PC-3 (cell line): ENCODE data around the gene TAX1BP3. TPM values are rescaled to one million over a fixed set of nuclear protein-coding genes. Genes with fewer than 3 reads are reported as not detected.

ENCODE experiments used
- ATAC-seq: fragments of 200-7000 bp; cut with Tn5 transposase; 2 replicates; pipeline ENCODE4 v1.9.1; 2020; ENCODE audit warnings: mild to moderate bottlenecking, moderate library complexity
- BruUV-seq: library from RNA; stranded (reverse); fragments of 400-500 nt; replicated peaks from 2 replicates; lab custom pipeline; 2021; lab: Mats Ljungman, UMichigan
- CTCF ChIA-PET: fragments of 300-600 bp; sonication (Branson Sonifier 250); formaldehyde crosslinking; loops from one replicate; lab custom pipeline; 2022; ENCODE audit warnings: antibody characterized with exemption; lab: Charles Lee
- POLR2A ChIA-PET: fragments of 300-600 bp; sonication (Branson Sonifier 250); formaldehyde crosslinking; loops from one replicate; lab custom pipeline; 2022; ENCODE audit warnings: antibody characterized with exemption; ENCODE audit not compliant: unreplicated experiment; lab: Charles Lee
- DNase-seq: peaks from one replicate; pipeline ENCODE4 v3.0.0-alpha.2; 2015
- H2AFZ ChIP-seq: fragments of 300-600 bp; sonication (generic); 2 replicates; pipeline ENCODE4 v1.6.0; 2016; ENCODE audit warnings: antibody characterized with exemption, low read length
- H3F3A ChIP-seq: fragments of 300-600 bp; sonication (generic); one replicate; pipeline ENCODE4 v1.6.0; 2017; ENCODE audit warnings: antibody characterized with exemption, low read length, control low read depth, mild to moderate bottlenecking; ENCODE audit not compliant: unreplicated experiment
- H3K27ac ChIP-seq: fragments of 300-600 bp; sonication (generic); 2 replicates; pipeline ENCODE4 v1.5.1; 2016; ENCODE audit warnings: mild to moderate bottlenecking, low read length
- H3K27me3 ChIP-seq: fragments of 300-600 bp; sonication (generic); 2 replicates; pipeline ENCODE4 v1.6.1; 2016; ENCODE audit warnings: low read length, mixed read lengths
- H3K36me3 ChIP-seq: fragments of 300-600 bp; sonication (generic); 2 replicates; pipeline ENCODE4 v1.6.1; 2016; ENCODE audit warnings: low read depth, mixed run types, low read length, mixed read lengths
- H3K4me1 ChIP-seq: fragments of 300-600 bp; sonication (generic); 2 replicates; pipeline ENCODE4 v1.5.1; 2016; ENCODE audit warnings: low read length; ENCODE audit not compliant: insufficient read depth
- H3K4me2 ChIP-seq: fragments of 300-600 bp; sonication (generic); 2 replicates; pipeline ENCODE4 v1.6.0; 2016; ENCODE audit warnings: low read length
- H3K4me3 ChIP-seq: fragments of 300-600 bp; sonication (generic); 2 replicates; pipeline ENCODE4 v1.5.1; 2016; ENCODE audit warnings: mild to moderate bottlenecking, low read length, mixed read lengths
- H3K79me2 ChIP-seq: fragments of 300-600 bp; sonication (generic); 2 replicates; pipeline ENCODE4 v1.6.1; 2017; ENCODE audit warnings: low read length, mixed read lengths
- H3K9ac ChIP-seq: fragments of 300-600 bp; sonication (generic); 2 replicates; pipeline ENCODE4 v1.6.0; 2016; ENCODE audit warnings: mild to moderate bottlenecking, low read length
- H3K9me2 ChIP-seq: fragments of 300-600 bp; sonication (generic); replicated peaks from 2 replicates; pipeline ENCODE4 v1.6.1; 2016; ENCODE audit warnings: mixed run types, low read length, mixed read lengths
- H3K9me3 ChIP-seq: fragments of 300-600 bp; sonication (generic); 2 replicates; pipeline ENCODE4 v1.6.1; 2016; ENCODE audit warnings: low read length, mixed read lengths
- H4K20me1 ChIP-seq: fragments of 300-600 bp; sonication (generic); 2 replicates; pipeline ENCODE4 v1.6.1; 2016; ENCODE audit warnings: low read length, mixed read lengths
- CTCF ChIP-seq: fragments of 300-600 bp; sonication (generic); conservative IDR thresholded peaks from 2 replicates; pipeline ENCODE4 v1.5.1; 2017; ENCODE audit warnings: antibody characterized with exemption, low read depth, mild to moderate bottlenecking, low read length
- EZH2 ChIP-seq: fragments of 300-600 bp; sonication (generic); IDR thresholded peaks from one replicate; pipeline ENCODE4 v1.6.1; 2017; ENCODE audit warnings: antibody characterized with exemption, mild to moderate bottlenecking, low read length; ENCODE audit not compliant: unreplicated experiment
- EZH2phosphoT487 ChIP-seq: fragments of 300-600 bp; sonication (generic); IDR thresholded peaks from 2 replicates; pipeline ENCODE4 v1.6.1; 2018; ENCODE audit warnings: mild to moderate bottlenecking, antibody characterized with exemption, low read length, borderline replicate concordance
- intact Hi-C: fragments of 100-400 bp; cut with micrococcal nuclease; formaldehyde crosslinking; loops from 2 replicates; pipeline ENCODE4 v1.9.0; 2023
- total RNA-seq: library from RNA; depleted of rRNA; stranded (reverse); fragments of >200 nt; gene quantifications from 2 replicates; pipeline ENCODE4 v1.2.3, GENCODE V29; 2014

TAX1BP3 gene
- total RNA-seq, 1 experiment from 2014 or later = 87.7 TPM

DNA sequence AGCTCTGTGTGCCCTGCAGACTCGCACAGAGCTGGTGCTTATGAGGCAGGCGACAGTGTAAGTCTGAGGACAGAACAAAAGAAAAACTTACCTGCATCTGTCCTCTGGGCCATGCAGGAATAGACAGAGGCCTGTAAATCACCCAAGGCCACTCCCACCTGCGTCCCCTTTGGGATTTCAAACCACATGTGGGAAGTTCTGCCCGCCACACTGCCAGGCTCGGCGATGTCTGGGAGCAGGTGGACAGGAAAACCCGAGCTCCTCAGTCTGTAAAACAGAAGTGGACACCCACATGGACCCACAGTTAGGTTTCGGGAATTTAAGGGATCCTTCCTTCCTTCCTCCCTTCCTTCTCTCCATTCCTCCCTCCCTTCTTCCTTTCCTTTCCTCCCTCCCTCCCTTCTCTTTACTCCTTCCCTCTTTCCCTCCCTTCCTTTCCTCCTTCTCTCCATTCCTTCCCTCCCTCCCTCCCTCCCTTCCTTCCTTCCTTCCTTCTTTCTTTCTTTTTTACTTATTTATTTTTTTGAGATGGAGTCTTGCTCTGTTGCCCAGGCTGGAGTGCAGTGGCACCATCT lies 47.1 kb downstream of the TAX1BP3 start:
- Histone ChIP-seq H3K36me3 (peaks cover 27% of the 10 kb centered on the region; the same call in 1 of the 2 replicates), H4K20me1 (no peaks in the 10 kb centered on the region), H3F3A (no peaks in the 10 kb centered on the region), H3K9me2 (no peaks in the 10 kb centered on the region), H3K4me3 (no peak overlapping the region), H3K79me2 (no peaks in the 10 kb centered on the region), H3K9me3 (no peaks in the 10 kb centered on the region), H3K4me1 (no peaks in the 10 kb centered on the region), H3K4me2 (no peak overlapping the region), H3K9ac (no peak overlapping the region), H2AFZ (no peak overlapping the region), H3K27me3 (no peaks in the 10 kb centered on the region), H3K27ac (no peak overlapping the region)
- ATAC-seq (no peak), DNase-seq (no peak)
- no peak for TF ChIP-seq EZH2
- no peak for TF ChIP-seq CTCF
- TF ChIP-seq EZH2phosphoT487 = no peak
- POLR2A ChIA-PET = no interaction called here
- intact Hi-C loops = no loop called here
- no TSS peak for BruUV-seq
- CTCF ChIA-PET = no interaction called here

DNA sequence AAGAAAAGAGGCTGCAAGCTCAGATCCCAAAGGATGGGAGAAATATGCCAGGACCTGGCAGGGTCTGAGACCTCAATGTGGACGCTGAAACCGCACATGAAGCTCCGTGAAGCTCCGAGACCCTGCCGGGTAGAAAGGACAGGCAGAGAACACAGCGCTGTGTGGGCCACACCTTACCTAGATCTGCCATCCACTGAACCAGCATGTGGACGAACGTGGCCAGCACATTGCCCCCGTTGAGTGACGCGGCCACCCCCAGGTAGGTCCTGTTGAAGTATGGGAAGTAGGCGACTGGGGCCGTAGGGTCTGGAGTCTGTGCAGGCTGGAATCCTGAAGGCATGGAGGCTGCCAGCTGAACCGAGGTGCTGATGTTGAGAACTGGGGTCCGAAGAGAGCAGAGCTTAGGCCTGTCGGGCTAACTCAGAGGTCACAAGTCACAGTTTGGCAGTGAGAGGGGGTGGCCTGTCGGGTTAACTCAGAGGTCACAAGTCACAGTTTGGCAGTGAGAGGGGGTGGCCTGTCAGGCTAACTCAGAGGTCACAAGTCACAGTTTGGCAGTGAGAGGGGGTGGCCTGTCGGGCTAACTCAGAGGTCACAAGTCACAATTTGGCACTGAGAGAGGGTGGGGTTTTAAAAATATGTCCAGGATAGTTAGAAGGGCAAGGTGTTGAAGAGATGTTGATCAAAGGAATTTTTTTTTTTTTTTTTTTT lies 53.1 kb downstream of the TAX1BP3 start:
- Histone ChIP-seq H3K4me2 (no peak overlapping the region), H3K36me3 (peaks cover 24% of the 10 kb centered on the region), H3F3A (no peaks in the 10 kb centered on the region), H3K4me3 (no peak overlapping the region), H3K27ac (no peak overlapping the region), H3K9me2 (no peaks in the 10 kb centered on the region), H3K27me3 (no peaks in the 10 kb centered on the region), H3K9me3 (no peaks in the 10 kb centered on the region), H3K9ac (no peak overlapping the region), H3K4me1 (no peaks in the 10 kb centered on the region), H2AFZ (no peak overlapping the region), H4K20me1 (no peaks in the 10 kb centered on the region), H3K79me2 (no peaks in the 10 kb centered on the region)
- no peak for TF ChIP-seq EZH2
- no peak for TF ChIP-seq EZH2phosphoT487
- TF ChIP-seq CTCF = no peak
- intact Hi-C loops = no loop called here
- no peak for DNase-seq
- ChIA-PET CTCF (no interaction called here), POLR2A (no interaction called here)
- no TSS peak for BruUV-seq
- no peak for ATAC-seq

GRCh38 chr17:3613124-3613523 lies 55.3 kb downstream of the TAX1BP3 start:
- Histone ChIP-seq H2AFZ (no peak overlapping the region), H3K36me3 (peaks cover 24% of the 10 kb centered on the region), H3K27ac (peak overlapping the region; percentile 56), H3K27me3 (no peaks in the 10 kb centered on the region), H3K4me2 (no peak overlapping the region), H3K79me2 (no peaks in the 10 kb centered on the region), H4K20me1 (no peaks in the 10 kb centered on the region), H3K9me2 (no peaks in the 10 kb centered on the region), H3K9me3 (no peaks in the 10 kb centered on the region), H3K4me1 (no peaks in the 10 kb centered on the region), H3K4me3 (no peak overlapping the region), H3F3A (no peaks in the 10 kb centered on the region), H3K9ac (no peak overlapping the region)
- ATAC-seq (peak; percentile 55), DNase-seq (peak; percentile 53)
- BruUV-seq = no TSS peak
- CTCF ChIA-PET = no interaction called here
- POLR2A ChIA-PET = no interaction called here
- intact Hi-C loops = no loop called here
- TF ChIP-seq EZH2phosphoT487 (no peak), EZH2 (no peak), CTCF (no peak)
